DND-41 (cell line): ENCODE data around the gene MAP1LC3B2.

ENCODE experiments used
- ATAC-seq: fragments of 200-7000 bp; cut with Tn5 transposase; 3 replicates; pipeline ENCODE4 v1.9.1; 2021; ENCODE audit warnings: low read depth; ENCODE audit not compliant: insufficient read depth
- DNase-seq: peaks from one replicate; pipeline ENCODE4 v3.0.0-alpha.2; 2020
- H2AFZ ChIP-seq: 2 replicates; pipeline ENCODE4 v1.6.0; 2012; ENCODE audit warnings: low read depth, low read length
- H3K27ac ChIP-seq: 2 replicates; pipeline ENCODE4 v1.5.1; 2012; ENCODE audit warnings: low read length, inconsistent platforms
- H3K27me3 ChIP-seq: fragments of 200-600 bp; sonication (generic); 2 replicates; pipeline ENCODE4 v1.6.0; 2012; ENCODE audit warnings: low read length, mild to moderate bottlenecking, inconsistent platforms; ENCODE audit not compliant: insufficient read depth, poor library complexity
- H3K36me3 ChIP-seq: 2 replicates; pipeline ENCODE4 v1.5.1; 2012; ENCODE audit warnings: low read length, inconsistent platforms; ENCODE audit not compliant: insufficient read depth
- H3K4me1 ChIP-seq: 2 replicates; pipeline ENCODE4 v1.5.1; 2012; ENCODE audit warnings: mild to moderate bottlenecking, low read length; ENCODE audit not compliant: insufficient read depth
- H3K4me2 ChIP-seq: 2 replicates; pipeline ENCODE4 v1.6.0; 2012; ENCODE audit warnings: mild to moderate bottlenecking, moderate library complexity, low read length, inconsistent platforms; ENCODE audit not compliant: insufficient read depth
- H3K4me3 ChIP-seq, 2 experiments: fragments of 200-600 bp in 1 of 2; shearing (Covaris generic) in 1 of 2; 2 replicates each; pipeline ENCODE4 v1.5.1; 2012 to 2016; ENCODE audit warnings: inconsistent platforms in 2 of 2, low read length in 2 of 2, mild to moderate bottlenecking in 2 of 2, low read depth in 1 of 2, moderate library complexity in 1 of 2
- H3K79me2 ChIP-seq: 2 replicates; pipeline ENCODE4 v1.6.0; 2012; ENCODE audit warnings: low read length, inconsistent platforms; ENCODE audit not compliant: insufficient read depth
- H3K9ac ChIP-seq: 2 replicates; pipeline ENCODE4 v1.6.0; 2012; ENCODE audit warnings: low read depth, mild to moderate bottlenecking, inconsistent platforms, low read length, moderate library complexity
- H3K9me3 ChIP-seq: 2 replicates; pipeline ENCODE4 v1.5.1; 2012; ENCODE audit warnings: low read length, moderate library complexity, mild to moderate bottlenecking, inconsistent platforms; ENCODE audit not compliant: insufficient read depth, severe bottlenecking
- H4K20me1 ChIP-seq: 2 replicates; pipeline ENCODE4 v1.6.0; 2012; ENCODE audit warnings: low read length; ENCODE audit not compliant: insufficient read depth
- CTCF ChIP-seq: IDR thresholded peaks from 2 replicates; pipeline ENCODE4 v1.5.1; 2012; ENCODE audit warnings: borderline replicate concordance, low read length, moderate library complexity, mild to moderate bottlenecking; ENCODE audit not compliant: poor library complexity, severe bottlenecking; ENCODE audit errors: extremely low read depth
- EZH2 ChIP-seq: IDR thresholded peaks from 3 replicates; pipeline ENCODE4 v1.6.1; 2012; ENCODE audit warnings: borderline replicate concordance, low read depth, mild to moderate bottlenecking, moderate library complexity, low read length, inconsistent platforms; ENCODE audit not compliant: severe bottlenecking

MAP1LC3B2 gene

GRCh38 chr12:116609319-116610114, 50.3 kb downstream of the MAP1LC3B2 start:
- H3K4me3 ChIP-seq = no peak overlapping the region

DNA sequence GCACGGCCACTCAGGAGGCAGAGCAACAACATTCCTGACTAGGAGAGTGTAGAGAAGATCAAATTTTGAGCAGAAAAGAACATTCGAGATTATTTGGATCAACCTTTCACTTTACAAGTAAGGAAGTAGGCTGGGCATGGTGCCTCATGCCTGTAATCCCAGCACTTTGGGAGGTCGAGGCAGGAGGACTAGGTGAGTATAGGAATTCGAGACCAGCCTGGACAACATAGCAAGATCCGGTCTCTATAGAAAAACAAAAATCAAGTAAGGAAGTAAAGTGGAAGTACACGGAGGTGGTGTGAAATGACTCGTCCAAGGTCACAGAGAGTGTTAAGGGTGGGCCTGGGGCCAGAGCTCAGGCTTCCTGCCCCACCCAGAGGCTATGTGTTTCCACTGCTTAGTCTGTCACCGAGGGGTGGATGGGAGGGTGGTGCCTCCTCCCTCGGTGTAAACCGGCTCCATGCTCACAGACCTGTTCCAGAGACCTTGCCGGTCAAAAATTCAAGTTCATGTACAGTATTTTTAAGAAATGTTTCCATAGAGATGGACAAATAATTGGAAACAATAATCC, 51.9 kb downstream of the MAP1LC3B2 start:
- no peak for DNase-seq
- no peak overlapping the region for H3K9ac ChIP-seq
- H3K79me2 ChIP-seq = no peaks in the 10 kb centered on the region
- H2AFZ ChIP-seq = no peak overlapping the region
- no peak overlapping the region for H3K4me3 ChIP-seq
- H4K20me1 ChIP-seq = no peaks in the 10 kb centered on the region
- no peaks in the 10 kb centered on the region for H3K27me3 ChIP-seq
- TF ChIP-seq CTCF = no peak
- no peak for TF ChIP-seq EZH2
- H3K36me3 ChIP-seq = no peaks in the 10 kb centered on the region
- no peak overlapping the region for H3K27ac ChIP-seq
- no peaks in the 10 kb centered on the region for H3K9me3 ChIP-seq
- H3K4me2 ChIP-seq = no peak overlapping the region
- peaks cover 10% of the 10 kb centered on the region for H3K4me1 ChIP-seq
- no peak for ATAC-seq

More at GRCh38 chr12:116609319-116610114, 50.3 kb downstream of the MAP1LC3B2 start:
- TF ChIP-seq EZH2 (no peak), CTCF (peak; percentile 75)
- Histone ChIP-seq H3K27ac (peak overlapping the region; percentile 62), H3K27me3 (no peaks in the 10 kb centered on the region), H3K36me3 (no peaks in the 10 kb centered on the region), H4K20me1 (no peaks in the 10 kb centered on the region), H3K9me3 (no peaks in the 10 kb centered on the region), H3K4me2 (no peak overlapping the region), H3K79me2 (no peaks in the 10 kb centered on the region), H3K4me1 (peaks cover 19% of the 10 kb centered on the region), H3K9ac (no peak overlapping the region), H2AFZ (peak overlapping the region; percentile 59)
- DNase-seq (peak; percentile 71), ATAC-seq (peak; percentile 82)

DNA sequence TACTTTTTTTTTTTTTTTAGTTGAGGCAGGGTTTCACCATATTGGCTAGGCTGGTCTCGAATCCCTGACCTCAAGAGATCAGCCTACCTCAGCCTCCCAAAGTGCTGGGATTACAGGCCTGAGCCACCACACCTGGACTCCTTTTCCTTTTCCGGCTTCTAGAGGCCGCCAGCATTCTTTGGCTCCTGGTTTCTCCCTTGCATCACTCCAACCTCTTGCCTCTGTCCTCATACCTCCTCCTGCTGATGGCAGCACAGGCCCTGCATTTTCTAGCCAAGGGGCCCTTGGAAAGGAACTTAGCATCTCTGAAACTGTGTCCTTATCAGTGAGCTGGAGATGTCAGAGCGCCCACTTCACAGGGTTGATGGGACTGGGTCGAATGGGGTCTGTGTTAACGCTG, 53.3 kb downstream of the MAP1LC3B2 start:
- TF ChIP-seq EZH2 (no peak), CTCF (no peak)

More for the DNA sequence above, 53.3 kb downstream of the MAP1LC3B2 start:
- DNase-seq (no peak), ATAC-seq (no peak)
- Histone ChIP-seq H2AFZ (no peak overlapping the region), H3K27me3 (no peaks in the 10 kb centered on the region), H3K4me2 (no peak overlapping the region), H4K20me1 (no peaks in the 10 kb centered on the region), H3K27ac (no peak overlapping the region), H3K36me3 (no peaks in the 10 kb centered on the region), H3K79me2 (no peaks in the 10 kb centered on the region), H3K9ac (no peak overlapping the region), H3K4me3 (no peak overlapping the region), H3K9me3 (no peaks in the 10 kb centered on the region), H3K4me1 (peaks cover 10% of the 10 kb centered on the region)
